HL-60/S4 (cell line): ENCODE measurements around the gene OLFML1.
"Not testable (repeated sequence)": the region's sequence is repeated elsewhere in the genome, so short reads cannot be mapped to it uniquely, and the experiment has no call there.

Source experiments
- in situ Hi-C: fragments of 300-500 bp; cut with MboI; formaldehyde crosslinking; loops from 2 replicates; pipeline ENCODE4 v1.14.3; 2022; ENCODE audit warnings: low sequenced_read_pairs

The OLFML1 gene

DNA sequence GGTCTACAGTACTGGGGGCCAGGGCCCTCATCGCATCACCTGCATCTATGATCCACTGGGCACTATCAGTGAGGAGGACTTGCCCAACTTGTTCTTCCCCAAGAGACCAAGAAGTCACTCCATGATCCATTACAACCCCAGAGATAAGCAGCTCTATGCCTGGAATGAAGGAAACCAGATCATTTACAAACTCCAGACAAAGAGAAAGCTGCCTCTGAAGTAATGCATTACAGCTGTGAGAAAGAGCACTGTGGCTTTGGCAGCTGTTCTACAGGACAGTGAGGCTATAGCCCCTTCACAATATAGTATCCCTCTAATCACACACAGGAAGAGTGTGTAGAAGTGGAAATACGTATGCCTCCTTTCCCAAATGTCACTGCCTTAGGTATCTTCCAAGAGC is 24.7 kb downstream of the OLFML1 start:
- in situ Hi-C loops: no loop called here

DNA sequence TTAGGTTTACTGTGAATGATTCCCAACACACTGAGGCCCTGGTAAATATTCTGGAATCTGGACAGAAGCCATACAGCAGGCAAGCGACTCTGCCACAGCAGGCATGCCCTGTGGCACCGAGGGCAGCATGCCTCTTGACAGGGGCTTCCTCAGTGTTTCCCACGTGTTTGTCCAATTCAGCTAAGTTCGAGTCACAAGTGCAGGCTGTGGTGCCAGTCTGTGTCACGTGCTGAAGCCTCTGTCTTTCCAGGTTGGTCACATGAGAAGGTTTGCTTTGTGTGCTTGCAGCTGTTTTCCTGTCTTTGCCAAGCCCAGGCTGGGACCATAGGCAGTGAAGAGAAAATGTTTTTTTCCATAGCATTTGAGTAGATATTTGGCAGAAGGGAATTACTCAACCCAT is 26.1 kb downstream of the OLFML1 start:
- in situ Hi-C loops: no loop called here

DNA sequence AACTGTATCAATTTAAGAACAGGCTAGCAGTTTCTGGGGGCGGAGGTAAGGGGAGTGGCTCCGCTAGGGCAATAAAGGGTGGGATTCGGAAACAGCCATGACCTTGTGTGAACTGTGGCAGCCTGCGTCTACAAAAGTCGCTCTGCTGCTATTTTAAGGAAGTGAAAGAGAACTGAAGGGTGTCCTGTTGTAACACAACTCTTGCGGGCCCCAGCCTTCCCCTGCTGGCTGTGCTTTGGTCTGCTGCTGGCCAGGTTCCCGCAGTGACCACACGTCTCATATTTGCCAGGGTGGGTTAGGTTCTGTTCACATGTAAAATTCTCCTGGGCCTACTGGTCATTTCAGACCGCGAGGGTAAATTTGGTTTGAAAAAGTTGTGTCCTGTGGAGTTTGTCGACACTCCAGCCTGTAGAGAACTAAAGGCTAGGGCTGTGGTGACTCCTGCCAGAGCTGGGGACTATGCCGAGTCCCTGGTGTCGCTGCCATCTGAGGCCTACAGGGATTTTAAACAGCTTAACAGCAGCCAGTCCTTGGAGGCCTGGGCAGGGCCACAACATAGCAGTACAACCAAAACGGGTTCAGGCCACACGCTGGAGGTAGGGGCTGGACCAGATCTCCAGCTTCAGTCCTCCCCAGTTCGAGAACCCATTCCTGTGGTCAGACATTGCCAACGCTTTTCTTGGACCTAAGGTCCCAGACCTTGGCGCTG is 27.4 kb downstream of the OLFML1 start:
- in situ Hi-C loops: no loop called here

DNA sequence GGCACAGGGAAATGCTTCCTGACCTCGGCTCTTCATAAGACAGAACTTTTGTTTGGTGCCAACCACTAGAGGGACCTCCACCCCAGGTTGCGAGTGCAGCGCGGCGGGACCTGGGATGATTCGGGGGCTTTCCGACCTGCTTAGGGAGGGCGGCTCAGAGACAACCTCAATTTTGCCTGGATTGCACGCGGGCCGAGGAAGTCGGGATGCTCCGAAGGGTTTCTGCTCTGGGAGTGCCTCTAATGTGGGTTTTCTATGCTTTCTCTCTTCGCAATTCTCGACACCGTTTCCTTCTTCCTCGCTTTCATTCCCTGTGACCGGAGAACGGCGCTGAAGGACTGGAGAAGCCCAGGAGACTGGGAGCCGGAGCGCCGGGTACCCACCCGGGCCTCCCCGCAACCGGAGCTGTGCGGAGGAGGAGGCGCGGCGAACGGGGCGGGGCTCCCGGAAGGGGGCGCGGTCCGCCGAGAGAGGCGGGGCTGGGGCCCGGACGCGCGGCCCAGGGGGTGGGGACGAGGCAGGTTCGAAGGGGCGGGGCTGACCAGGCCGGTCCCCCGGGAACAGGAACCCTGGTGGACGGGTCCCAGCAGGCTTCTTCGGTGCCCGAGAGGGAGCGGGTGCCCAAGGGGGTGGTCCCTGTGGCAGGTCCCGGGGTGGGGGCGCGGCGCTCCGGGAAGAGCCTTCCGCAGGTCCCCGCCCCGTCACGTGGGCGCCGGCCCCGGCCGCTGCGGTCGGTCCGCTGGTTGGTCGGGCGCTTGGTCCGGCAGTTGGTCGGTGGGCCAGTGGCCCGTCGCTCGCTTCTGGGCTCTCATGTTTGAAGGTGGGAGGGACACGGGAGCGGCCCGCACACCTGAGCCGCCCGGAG is 28.2 kb downstream of the OLFML1 start, which contains the start of gene PPFIBP2:
PPFIBP2 (plus strand) TSS at position 766 of the 865 bp plus-strand sequence. CDS start 35,477 bp downstream, outside the sequence.
- in situ Hi-C loops: no loop called here

DNA sequence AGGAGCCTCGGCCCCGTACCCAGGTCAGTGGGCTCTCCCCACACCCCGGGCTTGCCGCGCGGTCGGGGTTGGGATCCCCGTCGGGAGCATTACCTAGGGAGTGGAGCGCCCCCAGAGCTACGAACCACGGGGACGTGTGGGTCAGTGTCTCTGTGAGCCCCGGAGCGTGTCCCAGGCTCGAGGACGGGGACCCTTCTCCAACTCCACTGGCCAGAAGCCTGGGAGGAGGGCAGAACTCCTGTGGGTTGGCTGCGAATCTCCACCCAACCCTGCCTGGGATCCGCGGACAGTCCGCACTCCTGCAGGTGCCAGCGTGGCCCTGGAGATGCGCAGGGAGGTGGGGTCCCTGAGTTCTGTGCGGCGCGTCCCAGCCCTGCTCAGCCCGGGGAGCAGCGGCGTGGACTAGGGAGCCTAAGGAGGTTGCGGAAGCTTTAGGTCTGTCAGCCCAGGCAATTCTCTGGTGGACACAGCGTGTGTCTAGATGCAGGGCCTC is 28.8 kb downstream of the OLFML1 start:
- in situ Hi-C loops: no loop called here

DNA sequence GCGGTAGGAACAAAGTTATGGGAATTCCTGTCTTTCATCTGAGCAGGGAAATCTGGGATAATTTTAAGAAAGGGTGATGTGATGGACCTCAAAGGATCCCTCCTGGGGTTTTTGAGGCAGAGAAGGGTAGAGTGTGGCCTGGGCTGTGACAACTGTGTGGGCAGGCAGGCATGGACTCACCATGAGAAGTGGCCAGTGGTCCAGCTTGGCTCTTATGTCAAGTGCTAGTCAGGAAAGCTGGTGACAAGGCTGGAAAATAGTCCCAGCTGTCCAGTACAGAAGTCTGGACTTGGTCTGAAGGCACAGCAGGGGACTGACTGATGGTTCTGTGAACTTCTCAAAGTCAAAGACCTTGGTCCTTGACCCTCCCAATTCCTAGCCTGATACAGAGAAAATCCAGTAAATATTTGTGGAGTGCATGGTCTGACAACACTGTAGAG is 30.2 kb downstream of the OLFML1 start:
- in situ Hi-C loops: no loop called here

DNA sequence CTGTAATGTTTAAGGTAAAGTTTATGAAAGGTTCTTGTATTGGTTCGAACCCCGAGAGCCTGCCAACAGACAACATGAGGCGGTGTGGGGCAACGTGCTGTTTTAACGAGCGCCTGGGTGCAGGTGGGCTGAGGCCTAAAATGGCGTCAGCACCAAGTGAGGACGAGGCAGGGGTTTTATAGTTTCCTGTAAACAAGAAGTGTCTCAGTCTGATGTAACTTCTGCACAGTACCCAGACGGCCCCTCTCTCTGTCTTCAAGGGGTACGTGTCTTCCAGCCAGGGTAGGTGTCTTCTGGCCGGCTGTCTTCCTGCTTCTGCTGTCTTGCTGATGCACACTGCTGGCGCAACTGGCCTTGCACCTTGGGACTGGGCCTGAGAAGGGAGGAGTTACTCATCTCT is 31.2 kb downstream of the OLFML1 start:
- in situ Hi-C loops: no loop called here

DNA sequence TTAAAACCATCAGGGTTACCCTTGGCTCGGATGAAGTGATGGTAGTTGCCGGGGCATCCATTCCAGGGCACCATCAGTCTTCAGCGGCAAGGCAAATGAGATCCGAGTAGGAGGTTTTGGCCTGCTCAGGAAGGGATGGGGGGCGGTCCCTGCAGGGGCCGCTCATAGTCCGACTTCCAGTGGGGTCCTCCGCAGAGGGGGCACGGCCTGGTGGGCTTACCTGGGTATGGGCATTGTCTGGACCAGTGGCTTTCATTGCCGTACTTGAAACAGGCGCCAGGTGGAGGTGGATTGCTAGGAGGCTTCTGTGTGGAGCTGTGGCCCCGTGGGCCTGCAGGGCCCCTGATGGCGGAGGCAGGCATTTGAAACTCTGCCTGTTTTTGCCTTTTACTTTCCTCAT is 32.4 kb downstream of the OLFML1 start:
- in situ Hi-C loops: not testable (repeated sequence)

DNA sequence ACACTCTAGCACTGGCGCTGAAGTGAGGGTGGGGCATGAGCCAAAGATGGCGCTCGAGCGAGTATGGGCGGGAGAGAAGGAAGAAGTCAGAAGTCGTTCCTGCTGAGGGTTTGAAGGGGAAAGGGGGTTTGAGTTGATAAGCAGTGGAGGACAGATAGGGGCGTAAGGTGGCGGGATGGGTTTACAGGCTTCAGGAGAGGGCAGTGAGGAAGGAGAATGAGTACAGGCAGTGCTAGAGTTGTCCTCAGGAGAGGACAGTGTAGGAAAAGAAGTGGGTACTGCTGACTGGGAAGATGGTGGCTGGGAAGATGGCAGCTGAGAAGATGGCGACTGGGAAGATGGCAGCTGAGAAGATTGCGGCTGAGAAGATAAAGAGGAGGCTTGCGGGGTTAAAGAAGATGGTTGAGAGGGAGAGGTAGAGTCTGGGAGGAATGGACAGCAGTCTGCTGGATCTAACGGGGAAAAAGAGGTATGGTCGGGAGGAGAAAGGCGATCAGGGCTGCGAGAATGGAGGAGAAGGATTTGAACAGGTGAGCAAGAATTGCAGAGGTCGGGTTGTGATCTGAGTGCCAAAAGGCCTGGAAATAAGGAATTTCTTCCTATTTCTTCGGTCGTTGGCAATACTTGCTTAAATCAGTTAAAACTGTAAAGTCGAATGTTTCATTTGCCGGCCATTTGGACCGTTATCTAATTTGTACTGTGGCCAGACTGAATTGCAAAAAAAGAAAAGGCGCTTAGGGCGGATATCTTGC is 33.7 kb downstream of the OLFML1 start:
- in situ Hi-C loops: no loop called here

DNA sequence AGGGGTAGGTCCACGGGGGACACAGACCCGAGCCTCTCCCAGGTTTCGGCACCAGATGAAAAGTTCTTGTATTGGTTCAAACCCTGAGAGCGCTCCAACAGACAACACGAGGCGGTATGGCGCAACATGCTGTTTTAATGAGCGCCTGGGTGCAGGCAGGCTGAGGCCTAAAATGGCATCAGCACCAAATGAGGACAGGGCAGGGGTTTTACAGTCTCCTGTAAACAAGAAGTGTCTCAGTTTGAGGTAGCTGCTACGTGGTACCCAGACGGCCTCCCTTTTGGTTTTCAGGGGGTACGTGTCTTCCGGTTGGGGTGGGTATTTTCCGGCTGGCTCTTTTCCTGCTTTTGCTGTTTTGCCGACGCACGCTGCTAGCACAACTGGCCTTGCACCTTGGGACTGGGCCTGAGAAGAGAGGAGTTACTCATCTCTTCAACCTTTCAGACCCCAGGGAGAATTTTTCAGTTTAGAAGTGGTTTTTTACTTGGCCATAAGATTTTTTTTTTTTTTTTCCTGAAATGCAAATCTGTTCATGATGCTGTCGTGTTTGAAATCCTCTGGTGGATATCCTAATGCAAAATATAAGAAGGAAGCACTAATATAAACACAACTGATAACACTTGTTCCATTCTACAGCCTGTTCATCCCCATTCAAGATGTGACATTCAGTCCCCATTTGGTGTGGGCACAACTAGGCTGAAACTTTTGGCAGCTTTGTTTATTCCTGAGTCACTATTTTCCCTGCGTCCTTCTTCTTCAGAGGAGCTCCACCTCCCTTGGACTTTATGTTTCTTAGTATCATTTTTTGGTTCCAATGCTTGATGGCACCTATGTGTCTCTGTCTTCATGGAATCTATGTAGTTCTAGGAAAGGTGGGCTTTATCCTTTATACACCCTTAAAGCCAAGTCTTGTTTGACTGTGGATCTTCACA is 35.0 kb downstream of the OLFML1 start:
- in situ Hi-C loops: no loop called here

DNA sequence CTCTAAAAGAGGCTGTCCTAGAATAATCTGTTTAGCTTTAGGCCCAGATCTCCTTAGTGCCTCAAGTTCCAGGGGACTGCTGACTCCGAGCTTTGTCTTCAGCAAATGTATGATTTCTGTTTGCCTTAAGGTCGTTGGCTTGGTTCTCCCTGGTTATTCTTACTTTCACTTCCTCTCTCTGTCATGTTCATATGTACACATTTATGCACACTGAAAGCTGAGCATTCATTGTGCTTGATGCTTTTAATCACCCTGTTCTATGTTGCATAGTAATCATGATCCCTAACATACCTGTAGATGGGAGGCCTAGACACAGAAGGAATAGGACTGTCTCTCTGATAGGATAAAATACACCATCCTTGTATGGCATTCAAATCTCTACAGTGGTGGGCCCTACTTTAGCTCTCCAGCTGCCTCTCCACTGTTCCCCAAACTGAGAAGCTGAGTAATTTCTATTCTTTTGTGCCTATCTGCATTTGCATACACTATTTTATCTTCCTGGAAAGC is 35.7 kb downstream of the OLFML1 start:
- in situ Hi-C loops: no loop called here

DNA sequence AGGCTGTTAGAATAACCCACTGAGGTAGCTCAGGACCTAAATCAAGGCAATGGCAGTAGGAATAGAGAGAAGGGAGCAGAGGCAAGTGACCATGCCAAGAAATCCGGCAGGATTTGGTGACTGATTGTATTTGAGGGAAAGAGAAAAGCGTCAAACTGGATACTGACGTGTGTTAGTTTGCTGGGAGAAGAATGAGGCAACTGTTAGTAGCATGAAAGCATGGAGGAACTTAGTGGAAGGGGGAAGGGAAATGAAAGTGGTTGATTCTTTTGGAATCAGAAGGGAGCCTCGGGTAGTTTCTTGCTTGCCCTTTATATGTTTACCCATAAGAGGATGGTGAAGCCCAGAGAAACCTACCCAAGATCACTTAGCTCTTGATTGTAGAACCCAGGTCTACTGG is 36.8 kb downstream of the OLFML1 start:
- in situ Hi-C loops: no loop called here

DNA sequence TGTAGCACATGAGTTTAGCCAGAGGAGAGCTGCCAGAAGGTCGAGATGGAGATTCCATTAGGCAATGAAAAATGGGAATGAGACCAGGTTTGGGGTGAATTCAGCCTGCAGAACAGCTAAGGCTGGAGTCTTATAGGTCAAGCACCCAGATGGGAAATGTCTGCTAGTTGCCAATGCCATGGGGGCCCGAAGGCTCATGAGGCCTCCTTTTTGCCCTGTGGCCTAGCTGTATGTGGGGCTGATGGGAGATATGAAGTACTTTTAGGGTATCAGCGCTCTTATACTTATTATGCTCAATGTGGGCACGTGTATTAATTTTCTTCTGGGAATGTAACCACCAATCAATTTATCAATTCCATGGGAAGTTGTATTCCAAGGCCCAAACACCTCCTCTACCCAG is 37.2 kb downstream of the OLFML1 start:
- in situ Hi-C loops: no loop called here

DNA sequence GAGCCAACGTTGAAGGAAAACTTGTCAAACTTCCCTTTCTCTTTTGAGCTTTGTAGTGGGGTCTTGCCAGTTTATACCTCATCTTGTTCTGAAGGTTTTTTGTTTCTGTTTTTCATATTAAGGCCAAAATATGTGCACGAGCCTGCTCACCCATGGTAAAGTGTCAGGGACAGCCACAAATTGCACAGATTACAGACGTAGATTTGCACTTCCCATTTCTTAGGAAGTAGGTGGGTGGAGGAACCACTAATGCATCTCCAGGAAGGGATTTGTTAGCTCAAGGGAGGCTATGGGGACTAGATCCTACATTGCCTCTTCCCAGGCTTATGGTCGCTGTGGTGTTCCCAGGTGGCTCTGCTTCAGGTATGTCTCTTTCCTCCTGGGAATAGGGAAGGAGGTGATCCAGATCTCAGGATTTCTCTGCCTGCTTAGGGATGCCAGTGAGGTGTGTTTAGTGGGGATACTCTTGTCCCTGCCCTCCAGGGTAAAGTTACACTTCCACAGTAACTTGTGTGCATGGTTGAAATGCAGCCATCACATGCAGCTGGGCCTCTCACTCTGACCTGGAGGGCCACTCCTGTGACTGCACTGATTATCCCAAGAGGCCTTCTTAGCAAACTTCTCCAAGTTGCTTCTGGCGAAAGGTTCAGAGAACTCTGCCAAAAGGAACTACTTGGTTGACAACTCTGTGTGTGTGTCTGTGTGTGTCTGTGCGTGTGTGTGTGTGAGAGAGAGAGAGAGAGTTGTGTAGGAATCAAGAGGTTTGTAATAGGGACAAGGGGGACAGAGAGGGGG is 38.3 kb downstream of the OLFML1 start:
- in situ Hi-C loops: no loop called here

DNA sequence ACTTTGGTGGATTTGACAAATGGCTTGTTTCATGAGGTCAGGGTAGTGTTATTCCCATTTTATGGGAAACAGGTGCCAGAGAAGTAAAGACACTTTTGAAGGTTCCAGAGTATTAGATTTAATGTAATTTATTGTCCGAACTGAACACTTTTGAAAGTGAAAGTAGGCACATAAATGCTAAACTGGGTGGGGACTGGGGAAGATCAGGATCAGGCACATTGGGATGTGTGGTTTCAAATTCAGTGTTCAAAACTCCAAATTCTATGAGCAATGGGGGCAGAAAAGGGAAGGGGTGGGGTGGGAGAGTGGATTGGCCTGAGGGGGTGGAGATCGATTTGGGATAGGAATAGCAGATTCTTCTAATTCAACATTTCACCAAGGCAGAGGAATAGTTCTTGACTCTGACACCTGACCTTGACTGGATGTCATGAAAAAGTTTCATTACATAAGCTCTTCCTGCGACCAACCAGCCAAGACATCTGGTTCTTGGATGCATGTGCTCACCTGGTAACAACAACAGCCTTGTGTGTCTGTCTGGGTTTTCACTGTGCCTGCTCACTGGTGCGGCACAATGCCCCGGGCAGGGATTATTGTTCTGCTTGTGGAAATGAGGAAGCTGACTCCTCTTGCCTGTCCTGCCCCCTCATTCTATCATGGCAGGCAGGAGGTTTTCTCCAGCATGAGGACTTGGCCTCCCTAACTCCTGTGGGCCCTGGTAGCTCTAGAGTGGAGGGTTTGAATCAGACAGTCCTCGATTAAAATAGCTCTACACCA is 39.3 kb downstream of the OLFML1 start:
- in situ Hi-C loops: no loop called here

DNA sequence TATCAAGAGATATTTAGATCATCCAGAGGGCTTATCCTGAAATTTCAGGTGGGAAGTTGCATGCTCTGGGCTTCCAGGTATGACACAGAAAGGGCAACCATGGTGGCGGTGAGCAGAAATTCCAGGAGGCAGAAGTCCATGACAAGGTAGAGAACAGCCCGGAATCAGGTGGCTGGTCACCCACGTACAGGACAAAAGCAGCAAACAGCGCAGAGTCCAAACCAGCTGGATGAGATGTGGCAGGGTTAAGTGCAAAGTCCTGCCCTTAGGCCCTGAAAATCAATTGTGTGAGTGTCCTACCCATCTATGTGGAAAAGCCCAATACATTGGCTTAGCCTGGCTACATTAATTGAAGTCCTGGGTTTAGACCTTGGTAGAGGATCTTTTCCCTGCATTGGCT is 40.1 kb downstream of the OLFML1 start:
- in situ Hi-C loops: no loop called here

DNA sequence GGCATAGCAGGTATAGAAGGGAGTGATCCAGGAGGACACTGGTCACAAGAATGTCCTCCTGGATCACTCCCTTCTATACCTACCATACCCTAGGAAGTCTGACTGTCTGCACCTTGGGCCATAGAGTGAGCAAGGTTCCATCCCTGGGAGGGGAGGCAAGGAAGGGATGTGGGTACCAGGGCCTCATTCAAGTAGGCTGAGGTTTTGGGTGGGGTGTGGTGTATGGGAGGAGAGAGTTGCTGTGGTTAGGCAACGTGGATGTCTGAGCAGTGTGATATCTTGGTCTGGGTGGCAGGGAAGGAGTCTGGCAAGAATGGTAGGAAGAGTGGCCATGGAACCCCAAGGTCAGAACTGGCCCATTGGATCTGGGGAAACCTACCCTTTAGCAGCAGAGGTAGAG is 41.7 kb downstream of the OLFML1 start:
- in situ Hi-C loops: no loop called here

DNA sequence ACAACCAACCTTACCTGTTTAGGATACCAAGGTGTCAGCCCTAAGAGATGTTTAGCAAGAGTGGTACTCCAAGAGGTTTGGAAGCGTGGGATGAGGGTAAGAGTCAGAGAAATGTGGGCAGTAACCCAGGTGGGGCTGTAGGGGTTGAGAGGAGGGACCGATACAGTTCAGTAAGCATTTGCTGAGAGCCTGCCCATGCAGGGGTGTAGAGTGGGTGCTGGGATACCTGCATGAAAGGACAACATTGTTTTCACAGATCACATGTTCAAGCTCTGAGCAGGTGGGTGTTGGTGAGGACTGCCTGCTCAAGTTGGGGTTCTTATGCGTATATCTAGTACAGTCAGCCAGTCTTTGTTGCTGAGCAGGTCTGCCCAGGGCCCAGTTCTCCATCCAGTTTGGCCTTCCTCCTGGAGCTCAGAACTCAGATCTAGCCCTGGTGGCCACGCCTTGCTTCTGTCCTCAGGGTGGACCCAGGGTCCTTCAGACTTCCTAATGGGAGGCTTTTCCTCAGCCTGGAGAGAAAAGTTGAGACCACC is 43.3 kb downstream of the OLFML1 start:
- in situ Hi-C loops: no loop called here
